NCI-H2107 treated with DMSO at 0.1 percent for 48 hours (cell line): Measurements from ENCODE around the gene PIK3R5.

Experiments
- DNase-seq: peaks from one replicate; lab custom pipeline; 2025; ENCODE audit not compliant: unreplicated experiment; lab: John Stamatoyannopoulos, UW

PIK3R5 gene

GRCh38 chr17:8900626-8901585, 64.6 kb downstream of the PIK3R5 start:
- no peak for DNase-seq

- no peak for DNase-seq
Observed at GRCh38 chr17:8900207-8900606, 65.3 kb downstream of the PIK3R5 start.

GRCh38 chr17:8898636-8899035, 66.9 kb downstream of the PIK3R5 start:
- DNase-seq = no peak

- DNase-seq = no peak
Observed at GRCh38 chr17:8898126-8898525, 67.4 kb downstream of the PIK3R5 start.

GRCh38 chr17:8896641-8897635, 68.6 kb downstream of the PIK3R5 start:
- no peak for DNase-seq

- DNase-seq = no peak
Observed at GRCh38 chr17:8896087-8896486, 69.4 kb downstream of the PIK3R5 start.

- DNase-seq = peak; percentile 2
Observed at GRCh38 chr17:8894673-8895578, 70.6 kb downstream of the PIK3R5 start.

GRCh38 chr17:8894202-8894671, 71.3 kb downstream of the PIK3R5 start:
- no peak for DNase-seq

- DNase-seq = no peak
Observed at GRCh38 chr17:8893621-8894201, 71.8 kb downstream of the PIK3R5 start.

- DNase-seq = no peak
Observed at GRCh38 chr17:8893059-8893458, 72.4 kb downstream of the PIK3R5 start.

- DNase-seq = no peak
Observed at GRCh38 chr17:8892338-8892690, 73.2 kb downstream of the PIK3R5 start.

- DNase-seq = no peak
Observed at GRCh38 chr17:8890671-8891070, 74.8 kb downstream of the PIK3R5 start.

- no peak for DNase-seq
Observed at GRCh38 chr17:8889458-8890210, 75.9 kb downstream of the PIK3R5 start.

- DNase-seq = no peak
Observed at GRCh38 chr17:8888704-8889302, 76.7 kb downstream of the PIK3R5 start.

GRCh38 chr17:8887834-8888703, 77.4 kb downstream of the PIK3R5 start:
- no peak for DNase-seq

- no peak for DNase-seq
Observed at GRCh38 chr17:8887301-8887700, 78.2 kb downstream of the PIK3R5 start.

GRCh38 chr17:8885967-8886684, 79.4 kb downstream of the PIK3R5 start:
- DNase-seq = no peak
